Forelimb muscle (tissue), 1 donor: ENCODE data around the gene ATP10B. TPM values are rescaled to one million over a fixed set of nuclear protein-coding genes. Genes with fewer than 3 reads are reported as not detected.
"Not testable (repeated sequence)": the region's sequence is repeated elsewhere in the genome, so short reads cannot be mapped to it uniquely, and the experiment has no call there.

Experiments
- DNase-seq: peaks from one replicate; pipeline ENCODE4 v3.0.0-alpha.2; 2013; ENCODE audit warnings: low read depth
- polyA plus RNA-seq: library from polyadenylated mRNA; unstranded; fragments of 120-200 nt; gene quantifications from one replicate; pipeline ENCODE4 v1.2.1, GENCODE V29; 2013; ENCODE audit not compliant: insufficient read length

ATP10B gene, protein sequence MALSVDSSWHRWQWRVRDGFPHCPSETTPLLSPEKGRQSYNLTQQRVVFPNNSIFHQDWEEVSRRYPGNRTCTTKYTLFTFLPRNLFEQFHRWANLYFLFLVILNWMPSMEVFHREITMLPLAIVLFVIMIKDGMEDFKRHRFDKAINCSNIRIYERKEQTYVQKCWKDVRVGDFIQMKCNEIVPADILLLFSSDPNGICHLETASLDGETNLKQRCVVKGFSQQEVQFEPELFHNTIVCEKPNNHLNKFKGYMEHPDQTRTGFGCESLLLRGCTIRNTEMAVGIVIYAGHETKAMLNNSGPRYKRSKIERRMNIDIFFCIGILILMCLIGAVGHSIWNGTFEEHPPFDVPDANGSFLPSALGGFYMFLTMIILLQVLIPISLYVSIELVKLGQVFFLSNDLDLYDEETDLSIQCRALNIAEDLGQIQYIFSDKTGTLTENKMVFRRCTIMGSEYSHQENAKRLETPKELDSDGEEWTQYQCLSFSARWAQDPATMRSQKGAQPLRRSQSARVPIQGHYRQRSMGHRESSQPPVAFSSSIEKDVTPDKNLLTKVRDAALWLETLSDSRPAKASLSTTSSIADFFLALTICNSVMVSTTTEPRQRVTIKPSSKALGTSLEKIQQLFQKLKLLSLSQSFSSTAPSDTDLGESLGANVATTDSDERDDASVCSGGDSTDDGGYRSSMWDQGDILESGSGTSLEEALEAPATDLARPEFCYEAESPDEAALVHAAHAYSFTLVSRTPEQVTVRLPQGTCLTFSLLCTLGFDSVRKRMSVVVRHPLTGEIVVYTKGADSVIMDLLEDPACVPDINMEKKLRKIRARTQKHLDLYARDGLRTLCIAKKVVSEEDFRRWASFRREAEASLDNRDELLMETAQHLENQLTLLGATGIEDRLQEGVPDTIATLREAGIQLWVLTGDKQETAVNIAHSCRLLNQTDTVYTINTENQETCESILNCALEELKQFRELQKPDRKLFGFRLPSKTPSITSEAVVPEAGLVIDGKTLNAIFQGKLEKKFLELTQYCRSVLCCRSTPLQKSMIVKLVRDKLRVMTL (N-terminal part only)
- 0.35 TPM for polyA plus RNA-seq

DNA sequence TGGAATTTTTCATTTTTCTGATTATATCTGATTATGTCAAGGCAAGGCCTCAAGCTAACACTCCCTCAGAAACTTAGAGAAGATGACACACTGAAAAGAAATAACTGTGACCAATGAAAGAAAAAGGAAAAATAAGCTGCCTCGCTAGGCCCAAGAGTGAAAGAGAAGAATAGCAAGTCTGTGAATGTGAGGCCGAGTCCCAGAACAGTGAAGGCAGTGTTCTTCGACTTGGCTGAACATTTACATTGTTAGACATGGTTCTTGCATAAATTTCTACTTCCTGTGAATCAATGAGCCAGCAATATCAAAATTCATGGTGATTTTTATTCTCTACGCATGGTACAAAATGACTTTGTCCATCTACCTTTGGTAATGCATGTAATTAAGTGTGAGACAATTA is at the start of gene ATP10B:
ATP10B (minus strand) TSS at position 163 of the 400 bp plus-strand sequence. CDS start 164,137 bp downstream, outside the sequence.
- no peak for DNase-seq

GRCh38 chr5:160901656-160902055 is 49.6 kb upstream of the ATP10B start:
- no peak for DNase-seq

DNA sequence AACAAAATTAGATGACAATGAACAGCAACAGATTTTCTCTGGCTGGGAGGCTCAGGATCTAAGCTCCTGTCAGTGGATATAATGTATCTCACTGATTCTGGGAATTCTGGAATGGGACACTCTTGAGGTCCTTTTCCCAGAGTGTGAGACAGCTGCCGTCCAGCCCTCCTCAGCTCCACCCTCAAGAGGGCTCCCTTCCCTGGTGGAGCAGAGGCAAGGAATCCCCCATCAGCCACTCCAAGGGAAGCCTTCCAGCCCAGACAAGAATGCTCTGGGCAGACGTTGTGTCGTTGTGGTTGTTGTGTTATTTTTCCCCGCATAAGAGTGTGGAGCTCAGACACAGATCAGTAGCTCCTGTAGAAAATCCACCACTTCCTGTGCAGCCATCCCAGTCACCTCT is 47.7 kb upstream of the ATP10B start:
- DNase-seq, result no peak

- not testable (repeated sequence) for DNase-seq
Measured at GRCh38 chr5:160893180-160893964, 41.4 kb upstream of the ATP10B start.

DNA sequence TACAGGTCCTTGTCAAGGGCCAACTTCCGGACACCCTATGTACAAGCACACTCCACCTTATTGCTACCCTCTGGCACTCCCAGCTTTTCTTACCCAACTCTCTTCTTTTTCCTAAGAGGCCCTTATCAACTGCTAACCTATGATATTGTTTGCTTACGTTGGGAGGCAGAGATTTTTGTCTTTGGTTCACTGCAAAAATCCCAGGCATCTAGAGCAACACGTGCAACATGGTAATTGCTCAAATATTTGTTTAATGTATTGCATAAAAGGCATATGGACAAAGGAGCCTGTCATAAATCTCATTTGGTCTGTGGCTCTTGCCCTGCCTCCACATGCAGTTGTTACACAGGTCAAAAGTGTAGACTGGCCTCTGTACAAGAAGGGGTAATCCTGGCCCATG is 35.8 kb upstream of the ATP10B start:
- DNase-seq, result no peak

GRCh38 chr5:160873560-160874200 is 21.7 kb upstream of the ATP10B start:
- not testable (repeated sequence) for DNase-seq

DNA sequence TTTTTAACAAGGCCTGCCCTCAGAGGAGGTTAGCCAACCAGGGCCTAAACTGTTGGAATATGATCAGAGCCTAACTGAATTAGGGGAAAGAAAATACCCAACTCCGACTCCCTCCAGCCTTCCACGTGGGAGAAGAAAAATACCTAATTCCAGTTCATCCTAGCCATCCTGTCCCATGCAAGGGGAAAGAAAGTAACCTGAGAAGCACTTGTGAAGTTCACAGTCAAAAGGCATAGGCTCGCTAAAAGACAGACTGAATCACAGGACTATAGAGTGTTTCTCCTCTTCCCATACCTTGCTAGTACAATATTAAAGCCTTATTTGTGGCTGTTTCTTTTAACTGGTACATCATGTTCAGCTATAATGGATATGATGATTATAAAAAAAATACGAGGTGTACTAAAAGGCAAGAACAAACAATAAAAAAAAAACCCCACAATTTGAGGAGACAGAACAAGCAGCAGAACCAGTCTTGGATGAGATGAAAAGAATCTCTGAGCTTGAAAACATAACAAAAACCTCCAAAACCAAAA is 18.0 kb upstream of the ATP10B start:
- no peak for DNase-seq

- no peak for DNase-seq
Measured at GRCh38 chr5:160867976-160868375, 16.0 kb upstream of the ATP10B start.

DNA sequence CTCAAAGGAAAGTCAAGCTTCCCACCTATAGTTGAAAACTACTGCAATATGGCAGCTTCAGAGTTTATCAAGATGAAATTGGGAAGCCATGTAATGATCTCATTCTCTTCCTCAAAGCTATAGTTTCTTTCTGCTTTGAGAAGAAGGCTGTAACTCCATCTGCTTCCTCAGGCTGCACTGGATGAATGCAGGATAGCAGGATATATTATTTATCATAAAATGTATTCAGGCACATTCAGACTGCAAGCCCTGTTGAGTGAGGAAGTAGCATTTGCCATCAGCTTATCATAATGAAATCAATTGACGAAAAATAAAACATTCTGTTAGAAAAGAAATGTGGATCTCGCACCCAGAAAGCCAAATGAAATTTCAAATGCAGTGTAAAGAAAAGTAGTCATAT is 560 bp downstream of the ATP10B start:
- no peak for DNase-seq

GRCh38 chr5:160850421-160850820 is 1.6 kb downstream of the ATP10B start:
- no peak for DNase-seq

- DNase-seq, result no peak
Measured at GRCh38 chr5:160847526-160848085, 4.4 kb downstream of the ATP10B start.

DNA sequence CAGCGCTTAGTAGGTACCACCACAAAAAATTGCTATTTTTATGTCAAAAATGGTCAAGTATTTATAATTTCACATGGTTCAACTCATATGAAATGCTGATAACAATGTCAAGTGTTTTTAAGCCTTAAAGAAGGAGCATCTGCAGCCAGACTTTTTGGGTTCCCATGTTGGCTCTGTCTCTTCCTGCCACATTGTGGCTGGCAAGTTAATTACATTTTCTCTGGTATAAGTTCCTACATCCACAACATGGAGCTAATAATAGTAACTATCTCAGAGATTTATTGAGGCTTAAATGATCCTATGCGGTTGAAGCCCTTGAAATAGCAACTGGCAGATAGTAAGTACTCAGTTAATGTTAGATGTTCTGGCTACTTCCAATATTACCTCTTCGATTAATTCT is 5.4 kb downstream of the ATP10B start:
- no peak for DNase-seq

DNA sequence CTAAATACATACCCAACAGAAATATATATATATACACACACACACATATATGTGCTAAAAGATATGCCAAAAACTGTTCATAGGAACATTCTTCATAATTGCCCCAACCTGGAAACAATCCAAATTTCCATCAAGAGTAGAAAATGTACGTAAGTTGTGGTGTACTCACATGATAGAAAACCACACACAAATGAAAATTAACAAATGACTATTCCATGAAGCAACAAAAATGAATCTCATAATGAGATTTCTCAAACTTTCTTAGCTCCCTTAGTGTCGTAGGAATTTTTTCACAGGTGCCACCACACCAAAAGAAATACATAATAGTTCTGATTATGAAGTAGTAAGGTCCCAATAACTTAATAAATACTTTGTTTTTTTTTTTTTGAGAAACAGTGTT is 7.8 kb downstream of the ATP10B start:
- no peak for DNase-seq

DNA sequence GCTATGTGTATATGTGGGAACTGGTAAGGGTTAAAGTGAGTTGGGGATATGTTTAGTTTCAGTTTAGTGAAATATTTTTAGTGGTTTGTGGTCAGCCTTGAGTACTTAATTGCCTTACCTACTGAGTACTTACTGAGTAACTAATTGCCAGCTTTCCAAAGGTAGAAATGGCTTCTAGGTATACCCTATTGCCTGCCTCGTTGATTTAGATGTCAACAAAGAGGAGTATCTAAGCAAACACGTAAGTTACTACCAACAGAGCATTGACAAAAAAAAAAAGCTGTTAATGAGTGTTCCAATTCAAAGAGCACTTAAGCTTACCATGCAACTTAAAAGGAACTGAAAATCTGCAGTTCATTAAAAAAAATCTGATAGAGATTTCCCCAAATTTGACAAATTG is 8.8 kb downstream of the ATP10B start:
- no peak for DNase-seq

DNA sequence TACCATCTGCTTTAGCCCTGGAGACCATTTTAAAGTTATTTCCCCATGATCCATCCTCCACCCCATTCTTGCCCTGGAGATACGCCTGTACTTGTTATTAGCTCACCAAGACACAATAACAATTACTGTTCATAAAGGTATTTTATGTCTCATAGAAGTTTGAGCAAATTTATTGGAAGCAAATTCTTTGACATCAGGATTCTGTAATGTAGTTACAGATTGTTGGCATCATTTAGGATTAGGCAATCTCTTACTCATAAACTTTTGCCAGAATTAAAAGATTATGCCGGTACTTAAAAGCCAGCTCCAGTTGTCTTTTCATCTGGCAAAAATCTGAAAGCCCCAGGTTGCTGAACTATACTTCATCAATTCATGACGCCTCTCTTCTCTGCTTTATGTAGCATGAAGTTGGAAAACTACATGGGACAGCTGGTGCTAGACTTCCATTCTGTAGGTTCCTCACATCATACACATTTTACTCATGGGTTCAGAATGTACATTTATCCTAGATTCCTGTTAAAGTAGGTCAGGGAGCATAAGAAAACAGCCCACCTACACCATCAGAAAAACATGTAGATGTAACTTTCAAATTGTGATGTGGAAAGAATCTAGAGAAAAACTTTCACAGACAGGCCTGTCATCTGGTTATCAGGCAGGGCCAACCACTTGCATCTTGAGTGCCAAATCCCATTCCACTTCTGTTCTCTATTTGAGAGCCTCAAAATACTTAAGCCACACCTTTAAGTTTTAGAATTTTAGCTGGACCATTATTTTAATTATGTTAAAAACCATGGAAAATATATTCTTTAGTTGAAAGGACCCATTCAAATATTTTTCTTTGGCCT is 14.0 kb downstream of the ATP10B start:
- no peak for DNase-seq

DNA sequence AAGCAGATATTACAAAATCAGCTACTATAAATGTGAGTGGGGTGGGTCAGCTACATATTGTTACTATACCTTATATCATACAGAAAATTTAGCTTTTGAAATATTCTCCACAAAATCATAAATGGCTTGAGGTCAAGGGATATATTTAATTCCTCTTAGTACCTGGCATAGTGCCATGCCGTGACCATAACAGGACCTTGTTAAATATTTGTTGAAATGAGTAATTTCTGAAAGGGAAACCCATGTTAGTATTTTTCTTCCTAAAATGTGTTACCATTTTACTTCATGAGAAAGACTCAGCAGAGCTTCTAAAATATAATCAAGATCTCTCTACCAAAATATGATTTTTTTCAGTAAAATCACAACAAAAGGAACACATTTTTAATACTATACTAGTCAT is 14.8 kb downstream of the ATP10B start:
- no peak for DNase-seq

- no peak for DNase-seq
Measured at GRCh38 chr5:160835818-160836528, 16.0 kb downstream of the ATP10B start.

- no peak for DNase-seq
Measured at GRCh38 chr5:160835376-160835775, 16.6 kb downstream of the ATP10B start.

DNA sequence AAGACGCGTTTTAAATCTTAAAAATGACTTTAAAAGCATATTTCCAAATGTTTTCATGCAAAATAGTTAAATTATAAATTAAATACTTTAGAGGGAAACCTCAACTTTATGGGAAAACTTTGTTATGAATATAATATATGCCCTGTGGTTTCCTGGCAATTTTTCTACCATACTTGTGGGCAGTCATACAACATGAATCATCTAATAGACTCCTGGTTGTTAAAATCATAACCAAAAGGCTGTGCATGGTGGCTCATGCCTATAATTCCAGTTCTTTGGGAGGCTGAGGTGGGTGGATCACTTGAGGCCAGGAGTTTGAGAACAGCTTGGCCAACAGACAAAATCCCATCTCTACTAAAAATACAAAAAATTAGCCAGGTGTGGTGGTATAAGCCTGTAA is 18.2 kb downstream of the ATP10B start:
- no peak for DNase-seq
